Measurements from ENCODE around the gene SALL1.

Gene SALL1

GRCh38 chr16:51150888-51151320 is at the start of gene SALL1:
Gene SALL1 (minus strand): TSS chr16:51151270. CDS start chr16:51151241, 29 bp downstream.
- DNase-seq (ENCODE audit: low read depth): no peak

DNA sequence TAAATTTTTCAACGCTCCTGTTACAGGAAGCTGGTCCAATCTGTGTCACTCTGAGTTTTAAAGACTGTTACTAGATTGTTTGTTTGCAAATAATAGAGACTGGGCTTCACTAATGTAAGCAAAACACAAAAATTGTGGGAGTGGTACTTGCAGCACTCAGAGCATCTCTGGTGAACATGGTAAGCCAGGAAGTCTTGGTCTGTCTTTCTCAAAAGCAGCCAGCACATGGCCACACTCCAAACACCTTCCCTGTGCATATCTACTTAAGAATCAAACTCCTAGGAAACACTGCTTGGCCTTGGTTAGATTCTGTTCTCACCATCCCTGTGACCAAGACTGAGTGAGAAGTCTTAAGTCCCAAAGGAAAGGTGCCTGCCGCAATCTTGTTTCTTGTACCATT is 49.7 kb upstream of the SALL1 start:
- DNase-seq (ENCODE audit: low read depth): no peak

- DNase-seq (ENCODE audit: low read depth): no peak
Observed at GRCh38 chr16:51197953-51198748, 47.1 kb upstream of the SALL1 start.

- no peak for DNase-seq (ENCODE audit: low read depth)
Observed at GRCh38 chr16:51193879-51194278, 42.8 kb upstream of the SALL1 start.

- DNase-seq (ENCODE audit: low read depth): no peak
Observed at GRCh38 chr16:51184702-51185433, 33.8 kb upstream of the SALL1 start.

DNA sequence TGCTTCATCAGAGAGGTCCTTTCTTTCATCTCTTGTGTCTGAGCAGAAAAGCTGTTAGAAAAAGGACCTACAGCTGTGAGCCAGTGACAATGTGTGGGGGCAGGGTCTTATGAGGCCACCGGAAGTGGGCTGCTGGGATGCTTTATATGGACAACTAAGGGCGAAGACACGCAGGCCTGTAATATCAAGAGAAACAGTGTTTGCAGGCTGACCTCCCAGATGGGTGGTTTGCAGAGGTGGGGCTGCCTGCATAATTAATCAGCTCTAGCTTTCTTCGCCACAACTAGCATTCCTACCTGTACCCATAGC is 30.4 kb upstream of the SALL1 start:
- DNase-seq (ENCODE audit: low read depth): no peak

DNA sequence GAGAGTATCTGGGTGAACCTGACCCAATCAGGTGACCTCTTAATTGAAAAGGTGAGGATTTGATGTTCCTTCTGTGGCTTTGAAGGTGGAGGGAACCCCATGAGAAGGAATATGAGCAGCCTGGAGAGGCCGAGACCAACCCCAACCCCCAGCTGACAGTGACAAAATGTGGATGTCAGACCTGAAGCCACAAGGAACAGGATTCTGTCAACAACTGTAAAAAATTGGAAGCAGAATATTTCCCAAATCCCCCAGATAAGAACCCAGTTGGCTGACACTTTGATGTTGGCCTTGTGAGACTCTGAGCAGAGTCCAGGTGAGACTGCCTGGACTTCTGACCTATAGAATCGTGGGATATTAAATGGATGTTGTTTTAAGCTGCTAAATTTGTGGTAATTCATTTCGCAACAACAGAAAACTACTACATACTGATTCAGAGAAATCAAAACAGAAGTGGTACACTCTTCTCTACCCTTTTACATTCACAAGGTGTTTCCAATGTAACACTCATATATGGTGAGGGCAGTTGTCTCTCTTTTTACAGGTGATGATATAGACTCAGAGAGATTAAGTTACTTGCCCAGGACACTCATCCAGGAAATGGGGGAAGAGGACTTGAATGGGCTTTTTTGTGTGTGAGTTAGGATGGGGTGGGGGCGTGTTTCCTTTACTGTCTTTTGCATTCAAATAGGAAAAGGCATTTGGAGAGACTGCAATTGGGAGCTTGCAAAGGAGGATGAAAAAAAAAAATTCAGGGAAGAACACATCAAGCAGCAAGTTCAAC is 29.8 kb upstream of the SALL1 start:
- DNase-seq (ENCODE audit: low read depth): no peak

- DNase-seq (ENCODE audit: low read depth): no peak
Observed at GRCh38 chr16:51175081-51175480, 24.0 kb upstream of the SALL1 start.

GRCh38 chr16:51172368-51172767 is 21.3 kb upstream of the SALL1 start:
- no peak for DNase-seq (ENCODE audit: low read depth)

- DNase-seq (ENCODE audit: low read depth): no peak
Observed at GRCh38 chr16:51168755-51169154, 17.7 kb upstream of the SALL1 start.

GRCh38 chr16:51167170-51167895 is 16.3 kb upstream of the SALL1 start:
- DNase-seq (ENCODE audit: low read depth): no peak

DNA sequence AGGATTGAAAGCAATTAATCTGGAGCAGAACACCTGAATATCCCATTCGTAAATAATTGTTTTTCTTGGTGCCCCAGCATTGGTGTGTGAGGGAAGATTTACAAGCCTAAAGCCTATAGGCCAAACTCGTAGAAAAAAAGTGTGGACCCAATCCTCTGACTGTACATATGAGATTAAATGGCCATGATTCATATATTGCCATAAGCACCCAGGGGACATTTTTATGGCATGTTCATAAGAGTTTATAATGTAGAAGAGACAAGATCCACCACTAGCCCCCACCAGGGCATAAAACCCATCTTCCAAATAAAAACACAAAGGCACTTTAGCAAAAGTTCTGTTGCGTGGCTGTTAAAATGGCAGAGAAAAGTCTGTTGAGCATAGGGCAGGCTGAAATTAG is 15.5 kb upstream of the SALL1 start:
- DNase-seq (ENCODE audit: low read depth): no peak

GRCh38 chr16:51166091-51166490 is 15.0 kb upstream of the SALL1 start:
- no peak for DNase-seq (ENCODE audit: low read depth)

DNA sequence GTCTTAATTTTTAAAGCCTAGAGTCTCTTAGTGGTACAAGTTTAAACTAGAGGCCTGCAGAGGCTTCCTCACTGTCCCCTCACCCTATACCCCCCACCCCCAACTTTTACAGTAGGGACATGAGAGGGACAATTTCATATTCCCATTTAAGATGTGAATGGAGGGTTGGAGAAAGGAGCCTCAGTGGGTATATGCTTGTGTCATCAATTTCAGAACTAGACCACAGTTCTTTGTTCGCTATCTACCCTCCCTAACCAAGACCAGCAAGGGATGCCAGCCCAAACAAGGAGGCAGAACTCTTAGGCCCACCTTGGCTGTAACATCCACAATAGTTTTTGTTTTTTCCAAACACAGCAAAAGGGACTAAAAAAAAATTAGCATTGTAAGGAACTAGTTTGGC is 14.0 kb upstream of the SALL1 start:
- no peak for DNase-seq (ENCODE audit: low read depth)

- DNase-seq (ENCODE audit: low read depth): no peak
Observed at GRCh38 chr16:51164574-51164973, 13.5 kb upstream of the SALL1 start.

GRCh38 chr16:51163894-51164566 is 13.0 kb upstream of the SALL1 start:
- DNase-seq (ENCODE audit: low read depth): no peak

- DNase-seq (ENCODE audit: low read depth): no peak
Observed at GRCh38 chr16:51163366-51163765, 12.3 kb upstream of the SALL1 start.

- no peak for DNase-seq (ENCODE audit: low read depth)
Observed at GRCh38 chr16:51161440-51162195, 10.5 kb upstream of the SALL1 start.

GRCh38 chr16:51159865-51160264 is 8.8 kb upstream of the SALL1 start:
- no peak for DNase-seq (ENCODE audit: low read depth)

DNA sequence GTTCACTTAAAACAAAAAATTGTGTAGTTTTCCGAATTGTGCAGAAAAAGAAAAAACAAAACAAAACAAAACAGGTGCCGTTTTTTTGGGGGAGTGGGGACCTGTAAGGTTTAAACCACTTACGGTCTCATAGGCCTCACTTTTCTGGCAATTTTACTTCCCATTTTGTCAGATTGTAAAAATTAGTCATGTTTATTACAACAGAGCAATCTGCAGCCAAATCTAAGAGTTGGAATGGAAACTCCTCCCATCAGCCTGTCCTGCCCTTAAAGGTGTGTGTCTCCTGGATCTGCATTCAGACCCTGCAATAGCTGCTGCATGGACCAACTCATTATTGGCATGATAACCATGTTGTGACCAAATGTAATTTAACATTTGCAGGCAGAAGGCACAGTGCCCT is 8.2 kb upstream of the SALL1 start:
- DNase-seq (ENCODE audit: low read depth): no peak

DNA sequence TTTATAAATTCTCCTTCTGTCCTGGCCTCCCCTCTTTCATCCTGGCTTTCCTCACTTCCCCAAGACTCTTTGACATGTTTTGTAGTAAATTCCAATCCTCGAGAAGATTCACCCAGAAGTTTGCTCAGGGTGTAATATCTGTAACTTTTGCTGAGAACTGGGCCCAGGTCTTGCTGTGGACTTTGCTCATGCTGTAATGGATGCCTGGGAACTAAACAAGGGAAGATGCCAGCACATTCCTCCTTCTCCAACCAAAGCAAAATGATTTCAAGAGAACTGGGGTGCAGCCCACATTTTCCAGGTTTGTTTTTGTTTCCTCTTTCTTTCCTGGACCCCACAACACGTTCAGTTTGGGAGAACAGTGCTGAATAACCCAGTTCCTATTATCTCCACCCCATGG is 6.6 kb upstream of the SALL1 start:
- DNase-seq (ENCODE audit: low read depth): no peak
